Peyer's patch (tissue), 4 donors: ENCODE measurements around the gene HSPA4.

Experiments
- CTCF ChIP-seq, 6 experiments: fragments of 450-650 bp in 4 of 6; fragments of 200-600 bp in 2 of 6; sonication (generic) in 1 of 6; IDR thresholded peaks; one replicate each; pipeline ENCODE4 v1.5.1; 2017 to 2019; ENCODE audit warnings: antibody characterized with exemption in 6 of 6, mild to moderate bottlenecking in 3 of 6, moderate library complexity in 1 of 6
- POLR2A ChIP-seq, 2 donors: fragments of 450-650 bp; IDR thresholded peaks; one replicate each; pipeline ENCODE4 v1.5.1; 2017; ENCODE audit warnings: antibody characterized with exemption in 2 of 2, mild to moderate bottlenecking in 2 of 2, moderate library complexity in 2 of 2

GRCh38 chr5:133106343-133106742 lies 54.5 kb downstream of the HSPA4 start:
- TF ChIP-seq POLR2A (IDR thresholded peaks at IDR 0.05) = no peak
- no peak for TF ChIP-seq CTCF (IDR thresholded peaks at IDR 0.05)
